Gastrocnemius medialis (tissue), 4 donors: ENCODE results near the gene ST6GALNAC3. TPM values are rescaled to one million over a fixed set of nuclear protein-coding genes. Genes with fewer than 3 reads are reported as not detected.

Source experiments
- ATAC-seq, 2 donors: fragments of 150-250 bp; one replicate each; pipeline ENCODE4 v1.9.1; 2016
- DNase-seq, 2 donors: peaks; one replicate each; pipeline ENCODE4 v3.0.0-alpha.2; 2019
- H3K27ac ChIP-seq, 4 donors: fragments of 200-600 bp; sonication (generic); 1 replicate in 1 of 4; 2 replicates in 3 of 4; pipeline ENCODE4 v1.5.1; 2016 to 2018; ENCODE audit warnings: mild to moderate bottlenecking in 2 of 4, moderate library complexity in 1 of 4
- H3K27me3 ChIP-seq, 3 donors: fragments of 200-600 bp; sonication (generic) in 2 of 3; 1 replicate in 1 of 3; 2 replicates in 2 of 3; pipeline versions ENCODE4 v1.5.1 to v1.6.0; 2016 to 2019; ENCODE audit warnings: mild to moderate bottlenecking in 1 of 3, moderate library complexity in 1 of 3
- H3K36me3 ChIP-seq, 2 donors: fragments of 200-600 bp; sonication (generic) in 1 of 2; one replicate each; pipeline ENCODE4 v1.5.1; 2017 to 2018
- H3K4me1 ChIP-seq, 2 donors: fragments of 200-600 bp; sonication (generic) in 1 of 2; one replicate each; pipeline ENCODE4 v1.5.1; 2016 to 2017; ENCODE audit warnings: mild to moderate bottlenecking in 2 of 2
- H3K4me3 ChIP-seq, 4 donors: fragments of 200-600 bp; sonication (generic) in 3 of 4; 1 replicate in 1 of 4; 2 replicates in 3 of 4; pipeline ENCODE4 v1.5.1; 2016 to 2019; ENCODE audit warnings: mild to moderate bottlenecking in 2 of 4
- H3K9me3 ChIP-seq, 3 donors: fragments of 200-600 bp; sonication (generic) in 2 of 3; 1 replicate in 1 of 3; 2 replicates in 2 of 3; pipeline ENCODE4 v1.5.1; 2016 to 2019
- POLR2A ChIP-seq, 2 donors: fragments of 450-650 bp; IDR thresholded peaks; one replicate each; pipeline ENCODE4 v1.6.1; 2017; ENCODE audit warnings: antibody characterized with exemption in 2 of 2, mild to moderate bottlenecking in 2 of 2, moderate library complexity in 2 of 2
- in situ Hi-C, 4 donors: fragments of 200-750 bp; cut with MboI; loops; one replicate each; pipeline versions ENCODE4 v1.15.0 to v1.8.0; 2017; ENCODE audit warnings: low sequenced_read_pairs in 4 of 4
- intact Hi-C: fragments of 100-400 bp; cut with DNase I; formaldehyde crosslinking; loops from one replicate; pipeline ENCODE4 v1.15.1; 2023; ENCODE audit warnings: low total_unique reads
- total RNA-seq, 4 donors: library from RNA; depleted of rRNA; stranded (reverse); fragments of >200 nt; gene quantifications; one replicate each; pipeline versions ENCODE4 v1.1.0 to v1.2.3, GENCODE V29; 2016
- TF ChIP-seq, protein P1 (sequence below), 5 experiments: fragments of 450-650 bp in 3 of 5; fragments of 200-600 bp in 2 of 5; sonication (generic) in 2 of 5; IDR thresholded peaks in 4 of 5; conservative IDR thresholded peaks in 1 of 5; 1 replicate in 4 of 5; 2 replicates in 1 of 5; pipeline ENCODE4 v1.5.1; 2016 to 2019; ENCODE audit warnings: antibody characterized with exemption in 5 of 5, mild to moderate bottlenecking in 3 of 5, moderate library complexity in 3 of 5

ST6GALNAC3 gene
- total RNA-seq, 4 donors from 2014 or later = 1.7 to 3.9 (median 2.8) TPM

DNA sequence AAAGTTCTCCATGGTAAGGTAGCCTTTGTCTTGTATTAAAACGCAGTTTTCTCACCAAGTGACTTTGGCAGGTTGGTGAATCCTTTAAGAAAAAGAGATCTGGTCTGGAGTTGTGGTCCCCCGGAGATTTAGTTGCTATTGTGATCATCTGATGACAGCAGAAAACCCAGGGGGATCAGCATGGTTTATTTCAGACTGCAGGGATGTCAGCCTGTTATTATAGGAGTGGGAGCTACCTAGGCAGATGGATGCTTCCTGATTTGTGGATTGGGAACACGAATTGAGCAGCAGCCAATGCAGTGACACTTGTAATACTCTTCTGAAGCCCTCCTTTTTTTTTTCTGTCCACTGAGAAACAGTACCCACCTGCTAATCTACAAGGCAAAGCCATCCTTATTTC is 150.2 kb downstream of the ST6GALNAC3 start:
- Histone ChIP-seq H3K27ac (no peak overlapping the region), H3K4me3 (no peak overlapping the region), H3K27me3 (no peaks in the 10 kb centered on the region), H3K9me3 (no peaks in the 10 kb centered on the region), H3K36me3 (no peaks in the 10 kb centered on the region), H3K4me1 (no peaks in the 10 kb centered on the region)
- ATAC-seq = no peak
- in situ Hi-C loops (no loop called here), intact Hi-C loops (no loop called here)
- DNase-seq = no peak
- no peak for TF ChIP-seq POLR2A (IDR thresholded peaks at IDR 0.05)
- TF ChIP-seq, protein P1, sequence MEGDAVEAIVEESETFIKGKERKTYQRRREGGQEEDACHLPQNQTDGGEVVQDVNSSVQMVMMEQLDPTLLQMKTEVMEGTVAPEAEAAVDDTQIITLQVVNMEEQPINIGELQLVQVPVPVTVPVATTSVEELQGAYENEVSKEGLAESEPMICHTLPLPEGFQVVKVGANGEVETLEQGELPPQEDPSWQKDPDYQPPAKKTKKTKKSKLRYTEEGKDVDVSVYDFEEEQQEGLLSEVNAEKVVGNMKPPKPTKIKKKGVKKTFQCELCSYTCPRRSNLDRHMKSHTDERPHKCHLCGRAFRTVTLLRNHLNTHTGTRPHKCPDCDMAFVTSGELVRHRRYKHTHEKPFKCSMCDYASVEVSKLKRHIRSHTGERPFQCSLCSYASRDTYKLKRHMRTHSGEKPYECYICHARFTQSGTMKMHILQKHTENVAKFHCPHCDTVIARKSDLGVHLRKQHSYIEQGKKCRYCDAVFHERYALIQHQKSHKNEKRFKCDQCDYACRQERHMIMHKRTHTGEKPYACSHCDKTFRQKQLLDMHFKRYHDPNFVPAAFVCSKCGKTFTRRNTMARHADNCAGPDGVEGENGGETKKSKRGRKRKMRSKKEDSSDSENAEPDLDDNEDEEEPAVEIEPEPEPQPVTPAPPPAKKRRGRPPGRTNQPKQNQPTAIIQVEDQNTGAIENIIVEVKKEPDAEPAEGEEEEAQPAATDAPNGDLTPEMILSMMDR (IDR thresholded peaks at IDR 0.05 in 4 of 5, conservative IDR thresholded peaks at IDR 0.05 in 1 of 5) = no peak

- ATAC-seq (no peak), DNase-seq (no peak)
- Histone ChIP-seq H3K4me1 (no peaks in the 10 kb centered on the region), H3K4me3 (no peak overlapping the region), H3K36me3 (no peaks in the 10 kb centered on the region), H3K27me3 (no peaks in the 10 kb centered on the region), H3K9me3 (no peaks in the 10 kb centered on the region), H3K27ac (no peak overlapping the region)
- no peak for TF ChIP-seq POLR2A (IDR thresholded peaks at IDR 0.05)
- TF ChIP-seq, protein P1 (IDR thresholded peaks at IDR 0.05 in 4 of 5, conservative IDR thresholded peaks at IDR 0.05 in 1 of 5) = no peak
- in situ Hi-C loops = no loop called here
- intact Hi-C loops = no loop called here
Observed at GRCh38 chr1:76225526-76225925, 151.0 kb downstream of the ST6GALNAC3 start.

DNA sequence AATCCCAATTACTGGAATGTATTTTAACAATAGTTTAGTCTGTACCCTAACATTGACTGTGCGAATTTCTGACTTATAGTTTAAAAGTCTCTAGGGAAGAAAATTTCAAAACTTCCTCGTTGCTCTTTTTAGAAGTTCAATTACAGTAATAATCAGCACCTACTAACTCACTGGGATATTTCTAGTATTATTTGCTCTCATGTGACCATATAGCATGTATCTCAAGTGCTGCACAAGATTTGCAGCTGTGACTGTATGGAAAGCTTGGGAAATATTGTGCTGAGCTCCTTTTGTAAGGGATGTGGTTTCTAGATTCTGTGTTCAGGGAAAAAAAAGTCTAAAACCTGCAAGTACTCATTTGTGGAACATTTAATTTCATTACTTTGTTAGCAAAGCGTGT is 153.1 kb downstream of the ST6GALNAC3 start:
- intact Hi-C loops = no loop called here
- Histone ChIP-seq H3K4me1 (no peaks in the 10 kb centered on the region), H3K27ac (no peak overlapping the region)

DNA sequence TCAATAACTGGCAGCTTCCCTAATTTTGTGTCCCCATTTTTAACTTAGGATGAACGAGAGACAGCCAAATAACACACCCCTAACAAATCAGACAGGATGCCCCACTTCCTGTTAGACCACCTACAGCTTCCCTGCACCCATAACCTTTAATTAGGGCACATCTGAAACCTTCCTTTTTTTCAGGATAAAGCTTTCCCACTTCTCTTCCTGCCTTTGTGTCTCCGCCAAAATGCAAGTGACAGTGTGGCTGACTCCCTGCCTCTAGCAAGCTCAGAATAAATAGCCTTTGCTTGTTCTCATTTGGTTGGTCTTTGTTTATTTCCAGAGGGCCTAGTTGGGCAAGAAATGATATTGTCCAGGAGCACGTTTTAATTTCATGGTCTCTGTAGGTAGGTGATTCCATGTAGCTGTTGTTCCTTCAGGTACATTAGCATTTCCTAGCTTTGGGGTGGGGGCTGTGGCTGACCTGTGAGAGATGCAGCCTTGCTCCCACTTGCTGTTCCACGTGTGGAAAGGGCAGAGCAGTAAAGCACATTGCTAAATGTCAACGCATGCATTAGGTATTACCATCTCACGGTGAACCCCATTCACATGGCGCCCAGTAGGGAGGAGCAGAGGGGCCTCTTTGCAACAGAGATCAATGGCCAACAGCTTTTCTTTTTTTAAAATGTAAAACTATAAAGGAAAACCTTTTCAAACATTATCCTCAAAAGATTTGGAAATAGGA is 154.9 kb downstream of the ST6GALNAC3 start:
- ATAC-seq (no peak), DNase-seq (no peak)
- TF ChIP-seq, protein P1 (IDR thresholded peaks at IDR 0.05 in 4 of 5, conservative IDR thresholded peaks at IDR 0.05 in 1 of 5) = no peak
- Histone ChIP-seq H3K27ac (no peak overlapping the region), H3K36me3 (no peaks in the 10 kb centered on the region), H3K27me3 (no peaks in the 10 kb centered on the region), H3K9me3 (no peaks in the 10 kb centered on the region), H3K4me1 (no peaks in the 10 kb centered on the region), H3K4me3 (no peak overlapping the region)
- in situ Hi-C loops (no loop called here), intact Hi-C loops (no loop called here)

More for the DNA sequence above, 153.1 kb downstream of the ST6GALNAC3 start:
- TF ChIP-seq, protein P1 (IDR thresholded peaks at IDR 0.05 in 4 of 5, conservative IDR thresholded peaks at IDR 0.05 in 1 of 5) = no peak
- no peak for TF ChIP-seq POLR2A (IDR thresholded peaks at IDR 0.05)
- no peak for DNase-seq
- Histone ChIP-seq H3K9me3 (no peaks in the 10 kb centered on the region), H3K4me3 (no peak overlapping the region), H3K36me3 (no peaks in the 10 kb centered on the region), H3K27me3 (no peaks in the 10 kb centered on the region)
- no peak for ATAC-seq
- in situ Hi-C loops = no loop called here

DNA sequence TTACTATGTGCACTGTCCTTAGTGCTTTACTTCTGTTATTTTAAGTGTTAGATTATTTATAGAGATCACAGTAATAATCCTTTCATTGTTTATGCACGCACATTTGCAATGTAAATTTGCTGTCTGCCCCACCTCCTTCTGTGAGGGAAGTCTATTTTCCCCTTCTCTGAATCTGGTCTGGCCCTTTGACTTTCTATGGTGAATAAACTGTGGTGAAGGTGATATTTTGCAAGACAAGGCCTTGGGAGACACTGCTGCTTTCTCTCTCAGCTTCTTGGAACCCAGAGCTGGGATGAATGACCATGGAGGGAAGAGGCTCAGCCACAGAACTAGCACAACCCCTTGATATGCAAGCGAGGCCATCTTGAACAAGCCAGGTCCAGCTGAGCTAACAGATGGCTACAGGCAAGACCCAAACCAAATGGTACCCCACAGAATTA is 156.3 kb downstream of the ST6GALNAC3 start:
- no peak for TF ChIP-seq POLR2A (IDR thresholded peaks at IDR 0.05)
- TF ChIP-seq, protein P1 (IDR thresholded peaks at IDR 0.05 in 4 of 5, conservative IDR thresholded peaks at IDR 0.05 in 1 of 5) = no peak

More for the DNA sequence above, 156.3 kb downstream of the ST6GALNAC3 start:
- no peak overlapping the region for H3K4me3 ChIP-seq
- no peaks in the 10 kb centered on the region for H3K4me1 ChIP-seq
- ATAC-seq = no peak
- H3K9me3 ChIP-seq = no peaks in the 10 kb centered on the region
- intact Hi-C loops (no loop called here), in situ Hi-C loops (no loop called here)
- no peak overlapping the region for H3K27ac ChIP-seq
- H3K36me3 ChIP-seq = no peaks in the 10 kb centered on the region
- DNase-seq = no peak
- H3K27me3 ChIP-seq = no peaks in the 10 kb centered on the region
